IMR-90 (cell line): ENCODE results near the gene RAB37. TPM values are rescaled to one million over a fixed set of nuclear protein-coding genes. Genes with fewer than 3 reads are reported as not detected.

ENCODE experiments used
- ATAC-seq: fragments of 200-7000 bp; cut with Tn5 transposase; 2 replicates; pipeline ENCODE4 v1.9.1; 2020; ENCODE audit warnings: low read depth, mild to moderate bottlenecking, moderate library complexity
- BruUV-seq: library from RNA; stranded (reverse); fragments of 400-500 nt; replicated peaks from 2 replicates; lab custom pipeline; 2021; lab: Mats Ljungman, UMichigan
- CTCF ChIA-PET: fragments of 300-600 bp; formaldehyde crosslinking; extraction: SDS; loops from one replicate; lab custom pipeline; 2021; ENCODE audit warnings: antibody characterized with exemption; lab: Yijun Ruan, JAX
- POLR2A ChIA-PET: fragments of 300-600 bp; sonication (Branson Sonifier 250); formaldehyde crosslinking; loops from one replicate; lab custom pipeline; 2022; ENCODE audit warnings: antibody characterized with exemption; ENCODE audit not compliant: unreplicated experiment; lab: Charles Lee
- DNase-seq: peaks from one replicate; pipeline ENCODE4 v3.0.0; 2013
- H2AFZ ChIP-seq: replicated peaks from 2 replicates; pipeline ENCODE3; 2013; ENCODE audit warnings: low read length, mild to moderate bottlenecking; ENCODE audit not compliant: poor library complexity
- H2AK5ac ChIP-seq: 2 replicates; pipeline ENCODE4 v1.6.1; 2013; ENCODE audit warnings: low read depth, low read length, inconsistent platforms
- H2AK9ac ChIP-seq: replicated peaks from 2 replicates; pipeline ENCODE3; 2013; ENCODE audit warnings: mild to moderate bottlenecking, low read depth, low read length, moderate library complexity; ENCODE audit not compliant: poor library complexity
- H2BK120ac ChIP-seq: 2 replicates; pipeline ENCODE4 v1.6.1; 2013; ENCODE audit warnings: low read depth, low read length, inconsistent platforms
- H2BK15ac ChIP-seq: 3 replicates; pipeline ENCODE4 v1.6.1; 2013; ENCODE audit warnings: low read depth, low read length, inconsistent platforms
- H2BK20ac ChIP-seq: 2 replicates; pipeline ENCODE4 v1.6.1; 2013; ENCODE audit warnings: low read depth, mild to moderate bottlenecking, inconsistent platforms, low read length, moderate library complexity
- H2BK5ac ChIP-seq: 2 replicates; pipeline ENCODE4 v1.6.1; 2013; ENCODE audit warnings: mild to moderate bottlenecking, low read depth, low read length, inconsistent platforms; ENCODE audit not compliant: poor library complexity, severe bottlenecking
- H3K14ac ChIP-seq: replicated peaks from 2 replicates; pipeline ENCODE4 v1.6.1; 2013; ENCODE audit warnings: low read depth, low read length, inconsistent platforms
- H3K18ac ChIP-seq: 2 replicates; pipeline ENCODE4 v1.6.1; 2013; ENCODE audit warnings: low read depth, low read length, control low read depth
- H3K23ac ChIP-seq: 2 replicates; pipeline ENCODE4 v1.6.1; 2013; ENCODE audit warnings: low read depth, low read length, inconsistent platforms
- H3K27ac ChIP-seq: 2 replicates; pipeline ENCODE4 v1.5.1; 2013; ENCODE audit warnings: mild to moderate bottlenecking, control low read depth, low read length; ENCODE audit not compliant: insufficient read depth
- H3K27me3 ChIP-seq: 2 replicates; pipeline ENCODE4 v1.6.1; 2013; ENCODE audit warnings: low read length; ENCODE audit not compliant: control insufficient read depth, insufficient read depth
- H3K36me3 ChIP-seq: 2 replicates; pipeline ENCODE4 v1.6.1; 2013; ENCODE audit warnings: low read length, mixed read lengths; ENCODE audit not compliant: control insufficient read depth, insufficient read depth
- H3K4ac ChIP-seq: 2 replicates; pipeline ENCODE4 v1.6.1; 2013; ENCODE audit warnings: low read depth, low read length, inconsistent platforms
- H3K4me1 ChIP-seq: 2 replicates; pipeline ENCODE4 v1.6.1; 2013; ENCODE audit warnings: low read length, mixed read lengths; ENCODE audit not compliant: control insufficient read depth, insufficient read depth
- H3K4me2 ChIP-seq: 2 replicates; pipeline ENCODE4 v1.6.1; 2013; ENCODE audit warnings: low read depth, mild to moderate bottlenecking, control low read depth, low read length, moderate library complexity
- H3K4me3 ChIP-seq: 2 replicates; pipeline ENCODE4 v1.5.1; 2013; ENCODE audit warnings: low read depth, mild to moderate bottlenecking, control low read depth, low read length, moderate library complexity; ENCODE audit not compliant: insufficient read depth
- H3K56ac ChIP-seq: 2 replicates; pipeline ENCODE4 v1.6.1; 2013; ENCODE audit warnings: low read length, inconsistent platforms; ENCODE audit not compliant: insufficient read depth; ENCODE audit errors: extremely low read depth
- H3K79me1 ChIP-seq, 2 experiments: 2 replicates each; pipeline ENCODE4 v1.6.1; 2013; ENCODE audit warnings: low read length in 2 of 2, inconsistent platforms in 1 of 2, low read depth in 1 of 2
- H3K9ac ChIP-seq: 2 replicates; pipeline ENCODE4 v1.6.1; 2013; ENCODE audit warnings: low read depth, low read length, control low read depth
- H3K9me1 ChIP-seq: 2 replicates; pipeline ENCODE4 v1.6.1; 2013; ENCODE audit warnings: low read length, inconsistent platforms; ENCODE audit not compliant: insufficient read depth
- H3K9me3 ChIP-seq: 2 replicates; pipeline ENCODE4 v1.6.1; 2013; ENCODE audit warnings: low read length; ENCODE audit not compliant: control insufficient read depth, insufficient read depth
- H4K20me1 ChIP-seq: 2 replicates; pipeline ENCODE4 v1.6.1; 2013; ENCODE audit warnings: low read length, inconsistent platforms; ENCODE audit not compliant: insufficient read depth
- H4K5ac ChIP-seq: 2 replicates; pipeline ENCODE4 v1.6.1; 2013; ENCODE audit warnings: mild to moderate bottlenecking, low read depth, low read length, control low read depth
- H4K8ac ChIP-seq, 2 experiments: 2 replicates each; pipeline ENCODE4 v1.6.1; 2013; ENCODE audit warnings: low read depth in 2 of 2, low read length in 2 of 2, control low read depth in 1 of 2, inconsistent platforms in 1 of 2
- H4K91ac ChIP-seq: 2 replicates; pipeline ENCODE4 v1.6.1; 2013; ENCODE audit warnings: low read depth, low read length, inconsistent platforms; ENCODE audit not compliant: insufficient read depth
- MAFK ChIP-seq: IDR thresholded peaks from 2 replicates; pipeline ENCODE4 v1.6.1; 2012; ENCODE audit warnings: low read depth, low read length, improper control_type of control experiment
- MXI1 ChIP-seq: IDR thresholded peaks from 2 replicates; pipeline ENCODE4 v1.6.1; 2012; ENCODE audit warnings: low read depth, mild to moderate bottlenecking, low read length, moderate library complexity, borderline replicate concordance
- WGBS, 2 experiments: methylation state at CpG; one replicate each; pipeline versions ENCODE4 v1.1.5 to v1.1.7; 2013; ENCODE audit warnings: missing lambda C conversion rate in 2 of 2; ENCODE audit not compliant: insufficient read length in 1 of 2; ENCODE audit errors: extremely low coverage in 2 of 2; 5-methylcytosine and 5-hydroxymethylcytosine counted together
- dilution Hi-C: fragments of 300-500 bp; cut with HindIII; formaldehyde crosslinking; loops from one replicate; pipeline ENCODE4 v1.14.3; 2018; ENCODE audit warnings: low sequenced_read_pairs; ENCODE audit not compliant: unreplicated experiment
- in situ Hi-C: fragments of 300-500 bp; cut with MboI; formaldehyde crosslinking; loops from 3 replicates; pipeline ENCODE4 v1.14.3; 2019; ENCODE audit warnings: low sequenced_read_pairs, inconsistent platforms, mixed read lengths
- intact Hi-C: fragments of 100-400 bp; cut with micrococcal nuclease; formaldehyde crosslinking; loops from 2 replicates; pipeline ENCODE4 v1.10.0; 2022
- polyA plus RNA-seq, 3 experiments: library from polyadenylated mRNA; depleted of rRNA; stranded (reverse); fragments of >200 nt; gene quantifications; 2 replicates each; pipeline ENCODE4 v1.2.3, GENCODE V29; 2012; ENCODE audit warnings: low replicate concordance in 1 of 3
- total RNA-seq: library from RNA; depleted of rRNA; stranded (reverse); fragments of >200 nt; gene quantifications from 2 replicates; pipeline ENCODE4 v1.2.3, GENCODE V29; 2012

The RAB37 gene
- total and polyA plus RNA-seq, 2 of the 4 experiments (the other 2 are of a cell fraction), result 0.19 TPM; not detected in 1

DNA sequence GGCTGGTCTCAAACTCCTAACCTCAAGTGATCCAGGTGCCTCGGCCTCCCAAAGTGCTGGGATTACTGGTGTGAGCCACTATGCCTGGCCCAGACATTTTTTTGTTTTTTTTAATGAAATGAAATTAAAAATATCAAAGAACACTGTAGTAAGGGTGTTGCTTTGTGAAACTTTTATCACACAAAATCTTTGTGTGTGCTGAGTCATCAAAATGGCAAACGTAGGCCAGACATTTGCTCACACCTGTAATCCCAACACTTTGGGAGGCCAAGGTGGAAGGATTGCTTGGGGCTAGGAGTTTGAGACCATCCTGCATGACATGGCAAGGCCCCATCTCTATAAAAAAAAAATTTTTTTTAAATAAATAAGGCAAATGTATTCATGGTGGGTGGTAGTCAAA, 29.4 kb downstream of the RAB37 start:
- Histone ChIP-seq H3K4me3 (no peak overlapping the region), H4K8ac (no peak overlapping the region), H3K9me1 (peaks cover 9% of the 10 kb centered on the region; the same call in 1 of the 2 replicates), H3K27me3 (no peaks in the 10 kb centered on the region), H3K14ac (no peak overlapping the region), H3K4ac (no peak overlapping the region), H4K5ac (no peak overlapping the region), H3K9ac (no peak overlapping the region), H3K36me3 (peaks cover 10% of the 10 kb centered on the region), H4K20me1 (no peaks in the 10 kb centered on the region; the same call in 1 of the 2 replicates), H2AK9ac (no peak overlapping the region), H2AK5ac (no peak overlapping the region), H3K18ac (no peak overlapping the region), H2BK15ac (no peak overlapping the region), H4K91ac (no peak overlapping the region), H3K27ac (no peak overlapping the region), H3K56ac (no peak overlapping the region), H3K4me1 (peaks cover 16% of the 10 kb centered on the region), H2BK5ac (no peak overlapping the region), H2BK20ac (no peak overlapping the region), H3K9me3 (no peaks in the 10 kb centered on the region), H3K79me1 (no peaks in the 10 kb centered on the region), H2BK120ac (no peak overlapping the region), H3K4me2 (no peak overlapping the region), H3K23ac (no peak overlapping the region), H2AFZ (no peak overlapping the region)
- ChIA-PET CTCF (no interaction called here), POLR2A (no interaction called here)
- no peak for ATAC-seq
- WGBS, 2 experiments, result no CpG with 5 or more reads among the region's 2 CpGs
- intact Hi-C loops (loop anchor here (2.0 kb wide), 1 partner anchor 18 kb away; the partner anchor contains the start of gene NHERF1), in situ Hi-C loops (no loop called here), dilution Hi-C loops (no loop called here)
- no peak for TF ChIP-seq MXI1
- TF ChIP-seq MAFK, result peak; percentile 96
- no peak for DNase-seq
- no TSS peak for BruUV-seq
